22Rv1 (cell line): Measurements from ENCODE around the gene ZNF256.

Experiments used
- H3K27ac ChIP-seq: fragments of 450-650 bp; 2 replicates; pipeline ENCODE4 v1.5.1; 2017
- CTCF ChIP-seq: fragments of 450-650 bp; IDR thresholded peaks from 2 replicates; pipeline ENCODE4 v1.5.1; 2017; ENCODE audit warnings: mild to moderate bottlenecking
- ZFX ChIP-seq: fragments of 450-650 bp; IDR thresholded peaks from 2 replicates; pipeline ENCODE4 v1.6.1; 2017; ENCODE audit warnings: antibody characterized with exemption, borderline replicate concordance

ZNF256 gene

GRCh38 chr19:57949702-57950101 is 2.2 kb upstream of the ZNF256 start:
- TF ChIP-seq ZFX (no peak), CTCF (no peak)
- H3K27ac ChIP-seq = no peak overlapping the region

GRCh38 chr19:57949296-57949695 is 1.8 kb upstream of the ZNF256 start:
- H3K27ac ChIP-seq = no peak overlapping the region
- TF ChIP-seq CTCF (no peak), ZFX (no peak)

- TF ChIP-seq ZFX (no peak), CTCF (no peak)
- H3K27ac ChIP-seq = peak overlapping the region; percentile 74
Observed at GRCh38 chr19:57947088-57947418, 453 bp downstream of the ZNF256 start.

- H3K27ac ChIP-seq = no peak overlapping the region; the same call in 1 of the 2 replicates
- TF ChIP-seq ZFX (no peak), CTCF (no peak)
Observed at GRCh38 chr19:57946316-57946715, 1.2 kb downstream of the ZNF256 start.

GRCh38 chr19:57941593-57941992 is 5.9 kb downstream of the ZNF256 start:
- no peak overlapping the region for H3K27ac ChIP-seq
- no peak for TF ChIP-seq ZFX
- TF ChIP-seq CTCF = no peak

- H3K27ac ChIP-seq = no peak overlapping the region
- TF ChIP-seq CTCF = no peak
- TF ChIP-seq ZFX = no peak
Observed at GRCh38 chr19:57935731-57936130, 11.8 kb downstream of the ZNF256 start.

- H3K27ac ChIP-seq = peak within 1 kb of the TSS; percentile 66
Observed at GRCh38 chr19:57934820-57935665, 12.5 kb downstream of the ZNF256 start, which contains the start of gene ZNF418. ZNF418 (minus strand) TSS chr19:57935402; CDS start chr19:57933822, 1,580 bp downstream.

More at GRCh38 chr19:57934820-57935665, 12.5 kb downstream of the ZNF256 start, which contains the start of gene ZNF418:
- no peak for TF ChIP-seq CTCF
- TF ChIP-seq ZFX = no peak
